Muscle of leg (tissue), 11 donors: Measurements from ENCODE around the gene PIK3CA. TPM values are rescaled to one million over a fixed set of nuclear protein-coding genes. Genes with fewer than 3 reads are reported as not detected.

Source experiments
- DNase-seq: peaks from one replicate; pipeline ENCODE4 v3.0.0; 2013
- H3K27ac ChIP-seq: one replicate; pipeline ENCODE4 v1.5.1; 2013; ENCODE audit warnings: mild to moderate bottlenecking, low read length, control low read depth
- H3K27me3 ChIP-seq: one replicate; pipeline ENCODE4 v1.6.1; 2013; ENCODE audit warnings: low read length; ENCODE audit not compliant: control insufficient read depth, insufficient read depth
- H3K36me3 ChIP-seq: one replicate; pipeline ENCODE4 v1.6.1; 2013; ENCODE audit warnings: low read length; ENCODE audit not compliant: control insufficient read depth, insufficient read depth
- H3K4me1 ChIP-seq: one replicate; pipeline ENCODE4 v1.6.1; 2013; ENCODE audit warnings: low read length; ENCODE audit not compliant: control insufficient read depth, insufficient read depth
- H3K4me3 ChIP-seq: one replicate; pipeline ENCODE4 v1.5.1; 2013; ENCODE audit warnings: low read length, control low read depth
- H3K9me3 ChIP-seq: replicated peaks from 2 replicates; pipeline ENCODE4 v1.6.1; 2013; ENCODE audit warnings: low read depth, low read length; ENCODE audit not compliant: control insufficient read depth
- WGBS: methylation state at CpG from one replicate; pipeline ENCODE4 v1.1.5; 2013; ENCODE audit warnings: missing lambda C conversion rate; ENCODE audit not compliant: insufficient coverage; 5-methylcytosine and 5-hydroxymethylcytosine counted together
- polyA plus RNA-seq, 8 donors: library from polyadenylated mRNA; unstranded; fragments of 120-200 nt; gene quantifications; one replicate each; pipeline versions ENCODE4 v1.2.1 to v1.2.3, GENCODE V29; 2013; ENCODE audit warnings: inconsistent platforms in 1 of 8, low replicate concordance in 1 of 8; ENCODE audit not compliant: insufficient read length in 8 of 8, insufficient read depth in 1 of 8
- total RNA-seq: library from RNA; stranded (reverse); fragments of 120-200 nt; gene quantifications from one replicate; pipeline ENCODE4 v1.2.4, GENCODE V29; 2013

Gene PIK3CA
- total and polyA plus RNA-seq, 9 donors = 12.6 to 27.5 (median 22.4) TPM

DNA sequence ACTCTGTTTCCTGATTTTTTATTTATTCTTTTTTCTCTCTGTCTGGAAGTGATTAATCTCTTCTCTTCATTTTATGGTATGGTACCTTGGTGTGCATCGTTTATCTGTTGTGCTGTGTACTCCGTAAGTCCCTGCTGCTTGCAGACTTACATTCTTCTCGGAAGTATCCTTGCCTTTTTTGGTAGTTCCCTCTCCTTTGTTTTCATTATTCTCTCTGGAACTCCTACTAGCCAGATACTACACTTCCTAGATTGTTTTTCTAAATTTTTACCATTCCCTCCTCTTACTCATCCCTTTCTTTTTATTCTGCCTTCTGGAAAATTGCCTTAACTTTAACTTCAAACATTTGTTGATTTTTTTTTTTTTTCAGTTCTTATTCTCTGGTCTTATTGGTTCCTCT is 27.2 kb downstream of the PIK3CA start:
- Histone ChIP-seq H3K4me3 (no peak overlapping the region), H3K4me1 (no peaks in the 10 kb centered on the region), H3K9me3 (peaks cover 8% of the 10 kb centered on the region), H3K36me3 (no peaks in the 10 kb centered on the region), H3K27ac (no peak overlapping the region), H3K27me3 (no peaks in the 10 kb centered on the region)
- 100% methylated on average over 2 of the region's 3 CpGs for WGBS
- DNase-seq = no peak

DNA sequence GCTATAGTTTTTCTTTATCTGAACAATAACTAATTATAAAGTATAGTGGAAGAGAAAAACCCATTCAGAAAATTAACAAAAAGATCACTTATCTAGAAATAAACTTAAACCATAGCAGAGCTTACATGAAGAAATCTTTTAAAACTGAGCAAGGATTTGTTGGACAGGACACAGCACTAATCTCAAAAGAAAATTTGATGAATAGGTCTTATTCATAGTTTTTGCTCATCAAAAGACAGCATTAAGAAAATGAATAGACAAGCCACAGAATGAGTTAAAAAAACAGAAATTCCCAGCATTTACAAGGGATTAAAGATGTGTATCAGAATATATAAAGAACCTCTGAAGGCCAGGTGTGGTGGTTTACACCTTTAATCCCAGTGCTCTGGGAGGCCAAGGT is 29.5 kb downstream of the PIK3CA start:
- Histone ChIP-seq H3K27me3 (no peaks in the 10 kb centered on the region), H3K4me3 (no peak overlapping the region), H3K27ac (no peak overlapping the region), H3K36me3 (no peaks in the 10 kb centered on the region), H3K9me3 (no peaks in the 10 kb centered on the region), H3K4me1 (no peaks in the 10 kb centered on the region)
- no peak for DNase-seq

- Histone ChIP-seq H3K36me3 (no peaks in the 10 kb centered on the region), H3K27ac (no peak overlapping the region), H3K4me1 (no peaks in the 10 kb centered on the region), H3K27me3 (no peaks in the 10 kb centered on the region), H3K4me3 (no peak overlapping the region), H3K9me3 (no peaks in the 10 kb centered on the region)
- DNase-seq = no peak
- no CpG with 5 or more reads among the region's 2 CpGs for WGBS
Observed at GRCh38 chr3:179179256-179179655, 31.1 kb downstream of the PIK3CA start.

GRCh38 chr3:179179979-179180759 is 32.0 kb downstream of the PIK3CA start:
- peak; percentile 36 for DNase-seq
- no CpG with 5 or more reads among the region's 1 CpG for WGBS

GRCh38 chr3:179181021-179181472 is 32.9 kb downstream of the PIK3CA start:
- WGBS = no CpG with 5 or more reads among the region's 1 CpG
- Histone ChIP-seq H3K4me3 (no peak overlapping the region), H3K36me3 (no peaks in the 10 kb centered on the region), H3K27ac (peak overlapping the region; percentile 71), H3K27me3 (no peaks in the 10 kb centered on the region), H3K4me1 (no peaks in the 10 kb centered on the region), H3K9me3 (no peaks in the 10 kb centered on the region)
- peak; percentile 88 for DNase-seq

More at GRCh38 chr3:179179979-179180759, 32.0 kb downstream of the PIK3CA start:
- H3K27ac ChIP-seq = no peak overlapping the region
- H3K4me1 ChIP-seq = no peaks in the 10 kb centered on the region
- H3K27me3 ChIP-seq = no peaks in the 10 kb centered on the region
- H3K9me3 ChIP-seq = no peaks in the 10 kb centered on the region
- no peaks in the 10 kb centered on the region for H3K36me3 ChIP-seq
- H3K4me3 ChIP-seq = no peak overlapping the region

- H3K4me3 ChIP-seq = no peak overlapping the region
- WGBS = 57% methylated on average over 2 of the region's 4 CpGs
- no peaks in the 10 kb centered on the region for H3K4me1 ChIP-seq
Observed at GRCh38 chr3:179181993-179182551, 33.9 kb downstream of the PIK3CA start.

DNA sequence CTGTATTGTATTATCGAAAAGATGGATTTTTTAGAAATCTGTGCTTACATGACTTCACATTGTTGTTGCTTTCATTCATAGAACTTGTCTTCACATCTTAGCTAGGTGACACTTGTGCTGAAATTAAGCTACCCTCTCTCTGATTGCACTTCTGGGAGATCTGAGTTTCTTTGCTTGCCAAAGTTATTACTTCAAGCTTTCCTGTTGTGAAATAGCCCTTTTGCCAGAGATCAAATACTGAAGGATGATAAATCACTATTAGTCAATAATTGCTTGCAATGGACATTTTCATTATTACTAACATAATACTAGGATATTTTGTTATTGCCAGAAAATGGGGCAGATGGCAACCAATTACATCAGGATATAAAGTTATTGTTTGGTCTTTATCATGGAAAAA is 34.7 kb downstream of the PIK3CA start:
- H3K27me3 ChIP-seq = no peaks in the 10 kb centered on the region
- WGBS = no CpG with 5 or more reads among the region's 1 CpG
- no peaks in the 10 kb centered on the region for H3K36me3 ChIP-seq
- no peak for DNase-seq
- no peak overlapping the region for H3K27ac ChIP-seq
- H3K4me1 ChIP-seq = no peaks in the 10 kb centered on the region
- H3K4me3 ChIP-seq = no peak overlapping the region
- no peaks in the 10 kb centered on the region for H3K9me3 ChIP-seq

More at GRCh38 chr3:179181993-179182551, 33.9 kb downstream of the PIK3CA start:
- no peak for DNase-seq
- H3K27ac ChIP-seq = peak overlapping the region; percentile 43
- H3K9me3 ChIP-seq = no peaks in the 10 kb centered on the region
- H3K36me3 ChIP-seq = no peaks in the 10 kb centered on the region
- H3K27me3 ChIP-seq = no peaks in the 10 kb centered on the region

GRCh38 chr3:179184826-179185225 is 36.7 kb downstream of the PIK3CA start:
- no CpG with 5 or more reads among the region's 1 CpG for WGBS
- Histone ChIP-seq H3K4me3 (no peak overlapping the region), H3K27me3 (no peaks in the 10 kb centered on the region), H3K27ac (no peak overlapping the region), H3K4me1 (peaks cover 2% of the 10 kb centered on the region), H3K9me3 (no peaks in the 10 kb centered on the region), H3K36me3 (no peaks in the 10 kb centered on the region)
- DNase-seq = no peak

DNA sequence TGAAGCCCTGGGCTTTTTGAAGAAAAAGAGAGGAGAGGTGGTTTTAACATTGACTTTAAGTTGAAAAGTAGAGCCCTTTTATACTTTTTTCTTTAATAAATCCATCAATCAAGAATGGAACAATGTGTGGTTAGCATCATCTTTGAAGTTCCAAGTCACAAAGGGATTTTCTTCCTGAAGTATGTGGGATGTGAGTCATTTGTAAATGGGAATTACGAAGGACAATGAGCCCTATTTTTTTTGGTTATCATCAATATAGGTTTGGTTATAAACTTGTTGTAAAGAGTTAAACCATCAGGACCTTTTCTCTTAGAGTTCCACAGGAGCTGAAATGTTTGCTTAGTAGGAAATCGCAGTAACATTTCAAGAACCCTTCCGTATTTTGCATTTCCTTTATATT is 38.3 kb downstream of the PIK3CA start:
- no CpG with 5 or more reads among the region's 3 CpGs for WGBS

DNA sequence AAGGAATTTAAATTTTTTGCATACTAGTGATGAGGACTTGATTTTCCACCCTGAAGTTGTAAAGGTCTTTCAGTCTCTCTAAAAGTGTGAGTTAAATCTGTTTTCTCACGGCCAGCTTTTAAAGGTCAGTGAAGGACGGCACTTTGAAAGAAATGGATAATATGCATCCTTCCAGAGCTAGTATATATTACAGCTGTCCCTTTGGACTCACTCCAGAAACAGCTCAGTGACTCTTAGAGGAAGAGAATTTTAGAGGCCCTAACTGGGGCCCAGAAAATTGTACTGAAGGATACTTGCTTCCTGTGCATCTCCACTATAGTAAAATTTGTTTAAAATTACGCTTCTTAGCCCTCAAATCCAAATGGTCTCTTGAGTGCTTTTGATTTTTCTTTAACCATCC is 41.6 kb downstream of the PIK3CA start:
- peaks cover 12% of the 10 kb centered on the region for H3K4me1 ChIP-seq
- DNase-seq = peak; percentile 97
- peak overlapping the region; percentile 85 for H3K27ac ChIP-seq

More for the DNA sequence above, 38.3 kb downstream of the PIK3CA start:
- H3K27me3 ChIP-seq = no peaks in the 10 kb centered on the region
- no peak overlapping the region for H3K27ac ChIP-seq
- H3K9me3 ChIP-seq = no peaks in the 10 kb centered on the region
- peaks cover 12% of the 10 kb centered on the region for H3K4me1 ChIP-seq
- no peaks in the 10 kb centered on the region for H3K36me3 ChIP-seq
- H3K4me3 ChIP-seq = no peak overlapping the region
- no peak for DNase-seq

More for the DNA sequence above, 41.6 kb downstream of the PIK3CA start:
- WGBS = no CpG with 5 or more reads among the region's 3 CpGs
- Histone ChIP-seq H3K27me3 (no peaks in the 10 kb centered on the region), H3K4me3 (no peak overlapping the region), H3K36me3 (no peaks in the 10 kb centered on the region), H3K9me3 (no peaks in the 10 kb centered on the region)
